OCI-LY3 (cell line): ENCODE measurements around the gene HOXA5.

Experiments
- EZH2phosphoT487 ChIP-seq: fragments of 200-600 bp; shearing (Covaris generic); IDR thresholded peaks from 2 replicates; pipeline ENCODE4 v1.6.1; 2018; ENCODE audit warnings: antibody characterized with exemption, mixed run types, low read depth
- TF ChIP-seq, protein P1 (sequence below): fragments of 200-600, 300-600 bp; sonication (generic); IDR thresholded peaks from 2 replicates; pipeline ENCODE4 v1.5.1; 2014; ENCODE audit warnings: antibody characterized with exemption, low read length, low read depth

DNA sequence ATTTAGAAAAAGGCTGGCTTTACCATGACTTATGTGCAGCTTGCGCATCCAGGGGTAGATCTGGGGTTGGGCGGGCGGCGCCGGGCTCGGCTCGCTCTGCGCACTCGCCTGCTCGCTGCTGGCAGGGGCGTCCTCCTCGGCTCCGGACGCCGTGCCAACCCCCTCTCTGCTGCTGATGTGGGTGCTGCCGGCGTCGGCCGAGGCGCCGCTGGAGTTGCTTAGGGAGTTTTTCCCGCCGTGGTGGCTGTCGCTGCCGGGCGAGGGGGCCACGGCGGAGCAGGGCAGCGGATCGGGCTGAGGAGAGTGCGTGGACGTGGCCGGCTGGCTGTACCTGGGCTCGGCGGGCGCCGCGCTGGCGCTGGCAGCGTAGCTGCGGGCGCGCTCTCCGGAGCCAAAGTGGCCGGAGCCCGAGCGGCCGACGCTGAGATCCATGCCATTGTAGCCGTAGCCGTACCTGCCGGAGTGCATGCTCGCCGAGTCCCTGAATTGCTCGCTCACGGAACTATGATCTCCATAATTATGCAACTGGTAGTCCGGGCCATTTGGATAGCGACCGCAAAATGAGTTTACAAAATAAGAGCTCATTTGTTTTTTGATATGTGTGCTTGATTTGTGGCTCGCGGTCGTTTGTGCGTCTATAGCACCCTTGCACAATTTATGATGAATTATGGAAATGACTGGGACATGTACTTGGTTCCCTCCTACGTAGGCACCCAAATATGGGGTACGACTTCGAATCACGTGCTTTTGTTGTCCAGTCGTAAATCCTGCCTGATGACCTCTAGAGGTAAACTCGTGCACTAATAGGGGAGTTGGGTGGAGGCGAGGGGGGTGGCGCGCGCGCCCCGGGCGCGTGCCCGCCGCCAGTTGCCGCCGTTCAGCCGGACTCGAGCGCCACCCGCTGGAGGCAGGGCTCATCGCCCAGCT lies at the start of gene HOXA5:
- TF ChIP-seq, protein P1, sequence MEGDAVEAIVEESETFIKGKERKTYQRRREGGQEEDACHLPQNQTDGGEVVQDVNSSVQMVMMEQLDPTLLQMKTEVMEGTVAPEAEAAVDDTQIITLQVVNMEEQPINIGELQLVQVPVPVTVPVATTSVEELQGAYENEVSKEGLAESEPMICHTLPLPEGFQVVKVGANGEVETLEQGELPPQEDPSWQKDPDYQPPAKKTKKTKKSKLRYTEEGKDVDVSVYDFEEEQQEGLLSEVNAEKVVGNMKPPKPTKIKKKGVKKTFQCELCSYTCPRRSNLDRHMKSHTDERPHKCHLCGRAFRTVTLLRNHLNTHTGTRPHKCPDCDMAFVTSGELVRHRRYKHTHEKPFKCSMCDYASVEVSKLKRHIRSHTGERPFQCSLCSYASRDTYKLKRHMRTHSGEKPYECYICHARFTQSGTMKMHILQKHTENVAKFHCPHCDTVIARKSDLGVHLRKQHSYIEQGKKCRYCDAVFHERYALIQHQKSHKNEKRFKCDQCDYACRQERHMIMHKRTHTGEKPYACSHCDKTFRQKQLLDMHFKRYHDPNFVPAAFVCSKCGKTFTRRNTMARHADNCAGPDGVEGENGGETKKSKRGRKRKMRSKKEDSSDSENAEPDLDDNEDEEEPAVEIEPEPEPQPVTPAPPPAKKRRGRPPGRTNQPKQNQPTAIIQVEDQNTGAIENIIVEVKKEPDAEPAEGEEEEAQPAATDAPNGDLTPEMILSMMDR: peak; percentile 72
- no peak for TF ChIP-seq EZH2phosphoT487
